ENCODE results near the gene SLC27A4.
A peak's percentile ranks its signal among the peaks of the same experiment; 100 is the strongest.

DNA sequence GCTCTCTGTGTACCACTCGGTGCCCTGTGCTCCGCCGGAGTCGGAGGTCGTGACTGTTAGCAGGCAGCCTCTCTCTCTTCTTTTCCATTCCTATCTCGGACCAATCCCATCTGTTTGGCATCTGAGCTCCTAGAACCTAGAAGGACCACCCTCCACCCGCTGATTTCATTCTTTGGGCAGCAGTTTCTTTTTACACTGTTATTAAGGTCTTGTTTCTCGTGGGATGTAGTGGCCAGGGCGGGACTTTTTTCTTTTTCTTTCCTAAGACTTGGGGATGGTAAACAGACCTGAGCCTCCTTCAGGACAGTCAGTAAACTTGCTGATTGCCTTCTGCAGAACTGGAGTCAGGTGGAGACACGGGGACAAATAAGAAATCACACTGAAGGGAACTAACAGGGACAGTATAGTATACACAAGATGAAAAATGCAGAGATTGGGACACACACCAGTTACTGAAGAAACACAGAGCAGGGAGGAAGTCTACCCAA, 31.3 kb downstream of the SLC27A4 start:
- peak; percentile 53 for TF ChIP-seq POLR2A (IDR thresholded peaks at IDR 0.05; ENCODE audit: low read length)
- no peak for TF ChIP-seq GATA1 (IDR thresholded peaks at IDR 0.05; ENCODE audit: low read depth, low read length)

Measured in erythroblast (primary cell).